Panc1 (cell line): ENCODE results near the gene KRT27.

ENCODE experiments used
- POLR2AphosphoS5 ChIP-seq: IDR thresholded peaks from 2 replicates; pipeline ENCODE4 v1.6.1; 2012; ENCODE audit warnings: mild to moderate bottlenecking, low read depth, low read length, moderate library complexity
- TF ChIP-seq, protein P1 (sequence below): fragments of 450-650 bp; IDR thresholded peaks from 2 replicates; pipeline ENCODE4 v1.5.1; 2017; ENCODE audit warnings: mild to moderate bottlenecking
- TF ChIP-seq, protein P2 (sequence below), 2 experiments: IDR thresholded peaks; 2 replicates each; pipeline ENCODE4 v1.6.1; 2011 to 2012; ENCODE audit warnings: low read depth in 2 of 2, control low read depth in 1 of 2, low read length in 1 of 2, mild to moderate bottlenecking in 1 of 2, moderate library complexity in 1 of 2; ENCODE audit not compliant: insufficient read depth in 1 of 2

DNA sequence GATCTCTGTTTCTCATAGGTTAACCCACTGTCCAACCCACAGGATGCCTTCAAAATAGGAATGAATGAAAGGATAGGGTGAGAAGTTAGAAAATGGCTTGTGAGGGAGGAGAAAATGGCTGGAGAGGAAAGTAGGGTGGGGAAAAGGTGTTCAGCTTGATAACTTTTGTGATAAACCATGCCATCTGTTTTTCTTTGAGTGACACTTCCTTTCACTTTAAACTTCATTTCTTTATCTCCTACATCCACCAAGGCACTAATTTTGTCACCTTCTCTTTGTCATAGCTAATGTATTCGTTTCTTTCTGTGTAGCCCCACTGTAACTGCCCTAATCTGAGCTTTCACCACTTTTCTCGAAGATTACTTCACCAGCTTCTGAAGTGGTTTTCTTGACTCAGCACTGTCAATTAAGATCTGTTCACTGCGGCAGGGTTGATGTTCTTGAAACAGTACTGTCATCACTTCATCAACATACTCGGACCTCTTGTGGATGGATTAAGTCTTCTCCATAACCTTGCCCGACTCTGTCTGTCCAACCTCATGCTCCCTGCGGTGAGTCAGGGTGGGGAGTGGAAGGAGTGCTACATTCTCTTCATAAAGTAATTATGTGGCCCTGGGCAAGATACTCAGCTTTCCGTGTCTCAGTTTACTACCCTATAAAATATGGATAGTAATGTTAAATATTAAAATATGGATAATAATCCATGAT, 45.5 kb upstream of the KRT27 start:
- TF ChIP-seq, protein P1, sequence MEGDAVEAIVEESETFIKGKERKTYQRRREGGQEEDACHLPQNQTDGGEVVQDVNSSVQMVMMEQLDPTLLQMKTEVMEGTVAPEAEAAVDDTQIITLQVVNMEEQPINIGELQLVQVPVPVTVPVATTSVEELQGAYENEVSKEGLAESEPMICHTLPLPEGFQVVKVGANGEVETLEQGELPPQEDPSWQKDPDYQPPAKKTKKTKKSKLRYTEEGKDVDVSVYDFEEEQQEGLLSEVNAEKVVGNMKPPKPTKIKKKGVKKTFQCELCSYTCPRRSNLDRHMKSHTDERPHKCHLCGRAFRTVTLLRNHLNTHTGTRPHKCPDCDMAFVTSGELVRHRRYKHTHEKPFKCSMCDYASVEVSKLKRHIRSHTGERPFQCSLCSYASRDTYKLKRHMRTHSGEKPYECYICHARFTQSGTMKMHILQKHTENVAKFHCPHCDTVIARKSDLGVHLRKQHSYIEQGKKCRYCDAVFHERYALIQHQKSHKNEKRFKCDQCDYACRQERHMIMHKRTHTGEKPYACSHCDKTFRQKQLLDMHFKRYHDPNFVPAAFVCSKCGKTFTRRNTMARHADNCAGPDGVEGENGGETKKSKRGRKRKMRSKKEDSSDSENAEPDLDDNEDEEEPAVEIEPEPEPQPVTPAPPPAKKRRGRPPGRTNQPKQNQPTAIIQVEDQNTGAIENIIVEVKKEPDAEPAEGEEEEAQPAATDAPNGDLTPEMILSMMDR = no peak
- no peak for TF ChIP-seq POLR2AphosphoS5
- TF ChIP-seq, protein P2, sequence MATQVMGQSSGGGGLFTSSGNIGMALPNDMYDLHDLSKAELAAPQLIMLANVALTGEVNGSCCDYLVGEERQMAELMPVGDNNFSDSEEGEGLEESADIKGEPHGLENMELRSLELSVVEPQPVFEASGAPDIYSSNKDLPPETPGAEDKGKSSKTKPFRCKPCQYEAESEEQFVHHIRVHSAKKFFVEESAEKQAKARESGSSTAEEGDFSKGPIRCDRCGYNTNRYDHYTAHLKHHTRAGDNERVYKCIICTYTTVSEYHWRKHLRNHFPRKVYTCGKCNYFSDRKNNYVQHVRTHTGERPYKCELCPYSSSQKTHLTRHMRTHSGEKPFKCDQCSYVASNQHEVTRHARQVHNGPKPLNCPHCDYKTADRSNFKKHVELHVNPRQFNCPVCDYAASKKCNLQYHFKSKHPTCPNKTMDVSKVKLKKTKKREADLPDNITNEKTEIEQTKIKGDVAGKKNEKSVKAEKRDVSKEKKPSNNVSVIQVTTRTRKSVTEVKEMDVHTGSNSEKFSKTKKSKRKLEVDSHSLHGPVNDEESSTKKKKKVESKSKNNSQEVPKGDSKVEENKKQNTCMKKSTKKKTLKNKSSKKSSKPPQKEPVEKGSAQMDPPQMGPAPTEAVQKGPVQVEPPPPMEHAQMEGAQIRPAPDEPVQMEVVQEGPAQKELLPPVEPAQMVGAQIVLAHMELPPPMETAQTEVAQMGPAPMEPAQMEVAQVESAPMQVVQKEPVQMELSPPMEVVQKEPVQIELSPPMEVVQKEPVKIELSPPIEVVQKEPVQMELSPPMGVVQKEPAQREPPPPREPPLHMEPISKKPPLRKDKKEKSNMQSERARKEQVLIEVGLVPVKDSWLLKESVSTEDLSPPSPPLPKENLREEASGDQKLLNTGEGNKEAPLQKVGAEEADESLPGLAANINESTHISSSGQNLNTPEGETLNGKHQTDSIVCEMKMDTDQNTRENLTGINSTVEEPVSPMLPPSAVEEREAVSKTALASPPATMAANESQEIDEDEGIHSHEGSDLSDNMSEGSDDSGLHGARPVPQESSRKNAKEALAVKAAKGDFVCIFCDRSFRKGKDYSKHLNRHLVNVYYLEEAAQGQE (IDR thresholded peaks at IDR 0.05; ENCODE audit: insufficient read depth in 1 of 2, low read depth in 2 of 2, low read length in 1 of 2) = no peak
